ENCODE data around the gene DLG5. TPM values are rescaled to one million over a fixed set of nuclear protein-coding genes. Genes with fewer than 3 reads are reported as not detected.
A peak's percentile ranks its signal among the peaks of the same experiment; 100 is the strongest.

DLG5 gene, protein sequence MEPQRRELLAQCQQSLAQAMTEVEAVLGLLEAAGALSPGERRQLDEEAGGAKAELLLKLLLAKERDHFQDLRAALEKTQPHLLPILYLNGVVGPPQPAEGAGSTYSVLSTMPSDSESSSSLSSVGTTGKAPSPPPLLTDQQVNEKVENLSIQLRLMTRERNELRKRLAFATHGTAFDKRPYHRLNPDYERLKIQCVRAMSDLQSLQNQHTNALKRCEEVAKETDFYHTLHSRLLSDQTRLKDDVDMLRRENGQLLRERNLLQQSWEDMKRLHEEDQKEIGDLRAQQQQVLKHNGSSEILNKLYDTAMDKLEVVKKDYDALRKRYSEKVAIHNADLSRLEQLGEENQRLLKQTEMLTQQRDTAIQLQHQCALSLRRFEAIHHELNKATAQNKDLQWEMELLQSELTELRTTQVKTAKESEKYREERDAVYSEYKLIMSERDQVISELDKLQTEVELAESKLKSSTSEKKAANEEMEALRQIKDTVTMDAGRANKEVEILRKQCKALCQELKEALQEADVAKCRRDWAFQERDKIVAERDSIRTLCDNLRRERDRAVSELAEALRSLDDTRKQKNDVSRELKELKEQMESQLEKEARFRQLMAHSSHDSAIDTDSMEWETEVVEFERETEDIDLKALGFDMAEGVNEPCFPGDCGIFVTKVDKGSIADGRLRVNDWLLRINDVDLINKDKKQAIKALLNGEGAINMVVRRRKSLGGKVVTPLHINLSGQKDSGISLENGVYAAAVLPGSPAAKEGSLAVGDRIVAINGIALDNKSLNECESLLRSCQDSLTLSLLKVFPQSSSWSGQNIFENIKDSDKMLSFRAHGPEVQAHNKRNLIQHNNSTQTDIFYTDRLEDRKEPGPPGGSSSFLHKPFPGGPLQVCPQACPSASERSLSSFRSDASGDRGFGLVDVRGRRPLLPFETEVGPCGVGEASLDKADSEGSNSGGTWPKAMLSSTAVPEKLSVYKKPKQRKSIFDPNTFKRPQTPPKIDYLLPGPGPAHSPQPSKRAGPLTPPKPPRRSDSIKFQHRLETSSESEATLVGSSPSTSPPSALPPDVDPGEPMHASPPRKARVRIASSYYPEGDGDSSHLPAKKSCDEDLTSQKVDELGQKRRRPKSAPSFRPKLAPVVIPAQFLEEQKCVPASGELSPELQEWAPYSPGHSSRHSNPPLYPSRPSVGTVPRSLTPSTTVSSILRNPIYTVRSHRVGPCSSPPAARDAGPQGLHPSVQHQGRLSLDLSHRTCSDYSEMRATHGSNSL (N-terminal part only)
- total RNA-seq, result 33.5 and 39.7 TPM in 2 replicates

DNA sequence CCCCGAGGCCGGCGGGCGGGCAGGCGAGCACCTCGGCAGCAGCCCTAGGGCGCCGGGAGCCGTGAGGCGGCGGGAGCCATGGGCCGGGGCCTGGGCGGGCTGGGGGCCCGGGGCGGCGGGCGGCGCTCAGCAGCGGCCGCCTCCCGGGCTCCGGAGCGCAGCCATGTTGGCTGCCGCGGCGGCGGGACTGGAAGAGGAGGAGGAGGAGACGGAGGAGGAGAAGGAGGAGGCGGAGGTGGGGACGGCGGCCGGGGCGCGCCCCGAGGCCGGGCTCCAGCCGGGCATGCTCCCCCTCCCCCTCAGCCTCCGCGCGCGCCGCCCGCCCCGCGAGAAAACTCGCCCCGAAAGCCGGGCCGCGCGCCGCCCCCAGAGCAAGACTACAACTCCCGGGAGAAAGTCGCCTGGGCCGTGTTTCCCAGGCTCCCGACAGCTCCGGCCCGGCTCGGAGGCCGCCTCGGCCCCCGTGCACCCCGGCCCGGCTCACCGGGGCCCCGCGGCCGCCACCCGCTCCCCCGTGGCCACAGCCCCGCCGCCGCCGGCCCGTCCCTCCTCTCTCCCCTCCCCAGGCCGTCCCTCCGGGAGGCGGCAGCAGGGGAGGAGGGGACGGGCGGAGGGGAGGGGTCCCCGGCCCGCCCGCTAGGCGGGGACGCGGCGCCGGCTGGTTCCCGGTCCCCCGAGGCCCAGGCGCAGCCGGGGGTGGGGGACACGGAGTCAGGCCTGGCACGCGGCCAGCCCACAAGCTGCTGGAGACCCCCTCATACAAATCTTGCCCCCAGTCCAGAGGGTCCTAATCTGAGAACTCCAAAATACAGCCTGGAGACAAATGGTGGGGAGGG is at the start of gene DLG5:
Gene DLG5 (minus strand): TSS at position 190 of the 836 bp plus-strand sequence. CDS start 235 bp downstream, outside the sequence.
- peak within 1 kb of the TSS; percentile 80 for H3K4me3 ChIP-seq (ENCODE audit: low read depth, low read length)
- TF ChIP-seq, protein P1, sequence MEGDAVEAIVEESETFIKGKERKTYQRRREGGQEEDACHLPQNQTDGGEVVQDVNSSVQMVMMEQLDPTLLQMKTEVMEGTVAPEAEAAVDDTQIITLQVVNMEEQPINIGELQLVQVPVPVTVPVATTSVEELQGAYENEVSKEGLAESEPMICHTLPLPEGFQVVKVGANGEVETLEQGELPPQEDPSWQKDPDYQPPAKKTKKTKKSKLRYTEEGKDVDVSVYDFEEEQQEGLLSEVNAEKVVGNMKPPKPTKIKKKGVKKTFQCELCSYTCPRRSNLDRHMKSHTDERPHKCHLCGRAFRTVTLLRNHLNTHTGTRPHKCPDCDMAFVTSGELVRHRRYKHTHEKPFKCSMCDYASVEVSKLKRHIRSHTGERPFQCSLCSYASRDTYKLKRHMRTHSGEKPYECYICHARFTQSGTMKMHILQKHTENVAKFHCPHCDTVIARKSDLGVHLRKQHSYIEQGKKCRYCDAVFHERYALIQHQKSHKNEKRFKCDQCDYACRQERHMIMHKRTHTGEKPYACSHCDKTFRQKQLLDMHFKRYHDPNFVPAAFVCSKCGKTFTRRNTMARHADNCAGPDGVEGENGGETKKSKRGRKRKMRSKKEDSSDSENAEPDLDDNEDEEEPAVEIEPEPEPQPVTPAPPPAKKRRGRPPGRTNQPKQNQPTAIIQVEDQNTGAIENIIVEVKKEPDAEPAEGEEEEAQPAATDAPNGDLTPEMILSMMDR (IDR thresholded peaks at IDR 0.05; ENCODE audit: insufficient read depth, low read depth, low read length), result peak; percentile 19
- peak; percentile 60 for DNase-seq (ENCODE audit: low read depth)

DNA sequence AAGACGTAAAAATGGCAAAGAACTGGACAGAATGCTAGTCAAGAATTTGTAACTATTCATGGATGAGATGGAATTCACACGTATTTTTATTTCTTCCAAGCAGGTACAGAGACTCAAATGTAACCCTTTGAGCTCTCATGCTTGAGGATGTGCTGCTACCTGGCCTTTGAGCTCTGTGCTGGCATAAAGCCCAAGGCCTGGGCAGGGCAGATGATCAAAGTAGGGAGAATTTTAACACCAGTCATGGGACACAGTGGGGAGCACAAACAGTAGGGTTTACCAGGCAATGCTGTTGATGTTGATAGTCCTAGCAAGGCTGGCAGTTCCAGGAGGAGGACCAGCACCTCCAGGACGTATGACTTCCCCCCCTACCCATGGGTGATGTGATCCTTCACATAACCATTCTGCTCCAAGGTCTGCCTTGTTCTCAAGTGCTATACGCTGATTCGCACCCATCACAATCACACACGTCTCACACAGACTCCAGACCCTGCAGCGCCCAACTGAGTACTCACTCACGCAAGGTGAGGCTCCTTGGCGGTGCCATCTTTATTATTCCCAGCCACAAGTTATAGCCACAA is 48.6 kb upstream of the DLG5 start:
- no peak overlapping the region for H3K4me3 ChIP-seq (ENCODE audit: low read depth, low read length)
- no peak for DNase-seq (ENCODE audit: low read depth)
- TF ChIP-seq, protein P1 (IDR thresholded peaks at IDR 0.05; ENCODE audit: insufficient read depth, low read depth, low read length), result no peak

DNA sequence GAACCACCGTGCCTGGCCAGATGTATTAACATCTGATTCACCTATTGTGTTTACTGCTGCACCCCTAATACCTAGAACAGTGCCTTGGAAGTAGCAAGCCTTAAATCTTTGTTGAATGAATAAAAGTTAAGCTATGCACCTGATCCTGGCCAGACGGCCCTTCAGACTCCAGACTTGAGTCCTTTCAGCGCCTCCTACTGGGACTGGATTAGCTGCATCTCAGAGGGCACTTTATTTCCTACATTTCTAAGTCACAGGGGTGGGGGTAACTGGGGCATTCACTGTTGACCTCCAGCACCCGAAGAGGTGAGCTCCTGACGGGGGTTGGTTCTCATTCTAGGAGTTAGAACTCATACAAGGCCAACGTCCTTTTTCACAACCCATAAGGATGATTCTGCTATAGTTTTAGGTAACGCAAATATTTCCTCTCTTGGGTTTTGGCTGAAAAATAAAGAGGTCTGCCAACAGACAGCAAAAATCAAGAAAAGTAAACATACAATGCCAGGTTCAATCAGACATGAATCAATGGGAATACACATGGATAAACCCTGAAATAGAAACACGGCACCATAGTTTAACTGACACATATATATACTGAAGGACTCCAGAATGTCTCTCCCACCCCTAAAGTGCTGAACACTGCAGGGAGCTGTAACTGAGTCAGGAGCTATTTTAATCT is 48.0 kb upstream of the DLG5 start:
- DNase-seq (ENCODE audit: low read depth), result peak; percentile 65
- no peak overlapping the region for H3K4me3 ChIP-seq (ENCODE audit: low read depth, low read length)
- TF ChIP-seq, protein P1 (IDR thresholded peaks at IDR 0.05; ENCODE audit: insufficient read depth, low read depth, low read length), result peak; percentile 62

DNA sequence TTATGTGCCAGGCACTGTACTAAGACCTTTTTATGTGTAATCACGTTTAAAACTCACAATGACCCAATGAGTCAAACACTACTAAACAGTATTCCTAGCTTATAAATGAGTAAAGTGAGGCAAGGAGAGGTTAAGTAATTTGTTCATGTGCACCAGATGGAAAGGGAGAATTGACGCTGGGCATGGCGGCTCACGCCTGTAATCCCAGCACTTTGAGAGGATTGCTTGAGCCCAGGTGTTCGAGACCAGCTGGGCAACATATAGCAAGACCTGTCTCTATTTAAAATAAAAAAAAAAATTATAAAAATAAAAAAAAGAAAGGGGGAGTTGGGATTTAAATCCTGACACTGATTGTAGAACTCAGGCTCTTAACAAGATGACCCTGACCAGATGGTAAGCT is 46.7 kb upstream of the DLG5 start:
- DNase-seq (ENCODE audit: low read depth), result no peak
- H3K4me3 ChIP-seq (ENCODE audit: low read depth, low read length), result no peak overlapping the region
- TF ChIP-seq, protein P1 (IDR thresholded peaks at IDR 0.05; ENCODE audit: insufficient read depth, low read depth, low read length), result no peak

DNA sequence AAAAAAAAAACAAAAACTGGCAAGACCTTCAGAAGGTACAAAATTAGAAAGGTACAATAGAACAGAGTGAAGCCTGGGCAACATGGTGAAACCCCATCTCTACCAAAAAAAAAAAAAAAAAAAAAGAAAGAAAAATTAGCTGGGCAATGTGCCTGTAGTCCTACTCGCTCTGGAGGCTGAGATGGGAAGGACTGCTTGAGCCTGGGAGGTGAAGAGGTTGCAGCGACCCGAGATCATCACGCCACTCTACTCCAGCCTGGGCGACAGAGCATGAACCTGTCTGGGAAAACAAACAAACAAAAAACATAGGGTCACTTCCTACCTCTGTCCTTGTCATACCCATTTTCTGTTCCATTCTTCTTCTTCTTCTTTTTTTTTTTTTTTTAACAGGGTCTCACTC is 45.6 kb upstream of the DLG5 start:
- no peak overlapping the region for H3K4me3 ChIP-seq (ENCODE audit: low read depth, low read length)
- TF ChIP-seq, protein P1 (IDR thresholded peaks at IDR 0.05; ENCODE audit: insufficient read depth, low read depth, low read length), result no peak
- no peak for DNase-seq (ENCODE audit: low read depth)

All from fibroblast of villous mesenchyme (primary cell).